OCI-M2 (cell line): Measurements from ENCODE around the gene HAGHL.
"Not testable (repeated sequence)": the region's sequence is repeated elsewhere in the genome, so short reads cannot be mapped to it uniquely, and the experiment has no call there.

Experiments used
- DNase-seq: peaks from one replicate; lab custom pipeline; 2025; ENCODE audit not compliant: unreplicated experiment; lab: John Stamatoyannopoulos, UW

Gene HAGHL

DNA sequence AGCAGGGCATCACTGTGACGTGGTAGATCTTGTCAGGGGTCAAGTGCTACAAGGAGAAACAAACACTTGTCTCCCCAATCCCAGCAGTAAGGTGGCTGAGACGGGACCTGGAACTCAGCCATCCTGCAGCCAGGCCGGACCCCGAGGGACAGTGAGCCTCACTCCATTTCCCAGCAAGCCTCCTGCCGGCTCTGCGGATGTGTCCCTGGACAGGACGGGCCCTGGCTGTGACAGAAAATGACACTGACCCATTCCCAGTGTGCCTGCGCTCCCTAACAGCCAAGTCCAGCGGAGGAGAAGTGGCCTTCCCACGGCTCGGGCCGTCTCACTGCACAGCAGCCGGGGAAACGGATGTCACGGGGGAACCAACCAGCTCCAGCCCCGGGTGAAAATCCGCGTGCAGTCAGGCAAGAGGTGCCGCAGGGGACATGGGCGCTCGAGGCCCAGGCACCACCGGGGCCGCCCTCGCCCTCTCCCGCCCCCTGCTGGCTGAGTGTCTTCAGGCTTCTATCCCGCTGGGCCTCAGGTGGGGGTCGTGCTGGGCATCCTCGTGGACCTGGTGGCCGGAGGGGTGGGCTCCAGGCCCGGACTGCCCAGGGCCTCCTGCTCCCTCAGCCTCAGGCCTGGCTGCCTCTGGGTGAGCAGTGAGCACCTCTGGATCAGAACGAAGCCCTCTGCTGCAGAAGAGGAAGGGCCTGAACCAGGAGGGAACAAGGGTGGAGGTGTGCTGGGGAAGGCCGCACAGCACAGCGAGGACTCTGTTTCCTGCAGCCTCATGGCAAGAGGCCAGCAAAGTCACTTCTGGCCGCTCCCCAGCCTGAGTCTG lies 6.7 kb downstream of the HAGHL start:
- no peak for DNase-seq

DNA sequence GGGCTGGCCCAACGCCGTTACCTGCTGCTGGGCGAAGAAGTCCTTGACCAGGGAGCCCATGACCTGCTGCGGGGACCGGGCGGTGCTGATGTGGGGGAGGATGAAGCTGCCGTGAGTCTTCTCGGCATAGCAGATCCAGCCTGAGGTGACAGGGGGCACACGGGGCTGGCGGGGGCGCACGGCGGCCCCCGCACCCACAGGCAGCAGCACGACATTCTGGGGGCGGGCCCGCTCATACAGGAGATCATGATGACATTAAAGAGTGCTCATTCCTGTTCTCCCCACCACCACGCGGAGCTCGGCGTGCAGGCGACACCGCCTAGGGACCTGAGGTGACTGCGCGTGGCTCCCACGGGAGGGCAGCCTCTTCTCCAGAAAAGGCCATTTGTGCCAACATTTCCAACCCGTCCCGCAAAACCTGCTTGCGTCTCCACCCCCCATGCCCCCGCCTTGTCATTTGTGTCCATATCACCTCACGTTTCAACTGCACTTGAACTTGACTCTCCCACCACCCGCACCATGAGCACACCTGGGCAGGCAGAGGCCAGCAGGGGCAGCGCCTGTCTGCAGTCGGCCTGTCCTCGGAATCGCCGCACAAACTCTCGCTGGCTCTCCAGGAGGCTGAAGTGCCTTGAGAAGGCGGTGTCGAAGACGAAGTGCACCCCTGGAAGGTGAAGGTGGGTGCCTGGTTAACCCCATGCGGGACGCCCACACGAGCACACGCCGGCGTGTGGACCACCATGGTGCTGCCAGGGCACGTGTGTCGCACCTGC lies 7.5 kb downstream of the HAGHL start:
- DNase-seq = no peak

DNA sequence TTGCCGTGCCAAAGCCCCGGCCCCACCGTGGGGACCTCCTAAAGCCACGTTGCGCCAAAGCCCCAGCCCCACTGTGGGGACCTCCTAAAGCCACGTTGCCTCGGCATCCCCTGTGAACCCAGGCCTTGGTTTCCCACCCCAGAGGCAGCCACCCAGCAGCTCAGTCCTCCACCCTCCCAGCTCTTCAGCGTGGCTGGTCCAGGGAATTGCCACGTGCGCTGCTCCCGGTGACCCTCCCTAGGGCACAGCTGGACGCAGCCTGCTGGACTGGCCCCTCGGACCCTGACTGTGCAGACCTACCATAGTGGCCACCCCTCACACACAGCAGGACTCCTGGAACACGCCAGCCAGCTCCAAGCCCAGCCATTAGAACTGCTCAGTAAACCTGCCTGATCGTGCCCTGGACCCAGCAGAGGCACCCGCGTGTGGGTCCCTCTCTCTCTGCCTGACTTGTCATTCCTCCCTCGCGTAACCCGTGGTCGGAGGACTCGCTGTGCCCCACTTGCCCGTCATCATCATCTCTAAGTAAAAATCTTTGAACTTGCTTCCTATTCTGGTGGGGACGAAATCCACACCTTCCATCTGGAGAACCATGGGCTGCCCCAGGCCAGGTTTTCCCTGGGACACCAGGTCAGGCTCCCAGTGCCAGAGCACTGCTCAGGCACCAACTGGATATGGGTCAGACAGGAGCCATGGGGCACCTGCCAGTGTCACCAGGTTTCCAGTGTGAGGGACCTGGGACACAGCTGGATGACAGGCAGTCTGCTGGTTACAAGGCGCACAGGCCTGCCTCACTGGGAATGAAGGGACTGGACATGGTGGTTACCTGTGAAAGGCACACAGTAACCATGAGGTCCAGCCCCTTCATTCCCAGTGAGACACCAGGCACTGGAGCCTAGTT lies 8.3 kb downstream of the HAGHL start:
- DNase-seq = no peak

DNA sequence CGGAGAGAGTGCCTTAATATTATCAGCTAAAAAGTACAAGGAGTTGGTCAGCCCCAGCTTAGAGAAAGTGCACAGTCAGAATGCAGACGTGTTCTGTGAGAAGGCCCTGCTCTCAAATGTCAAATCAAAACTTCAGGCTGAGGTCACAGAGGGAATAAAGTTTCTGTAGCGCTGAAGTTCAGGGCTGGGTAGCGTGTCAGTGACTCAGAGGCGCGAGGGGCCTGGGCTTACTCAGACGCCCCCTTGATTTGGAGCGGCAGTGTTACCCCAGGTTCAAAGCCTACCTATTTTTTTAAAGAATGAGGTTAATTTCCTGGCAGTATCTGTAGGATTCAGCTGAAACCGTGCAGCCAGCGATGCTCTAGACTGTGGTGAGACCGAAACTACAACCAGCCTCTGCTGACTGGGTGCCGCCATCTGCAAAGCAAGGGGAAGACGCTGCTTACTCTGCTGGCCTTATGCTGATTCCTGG lies 9.1 kb downstream of the HAGHL start:
- DNase-seq = no peak

DNA sequence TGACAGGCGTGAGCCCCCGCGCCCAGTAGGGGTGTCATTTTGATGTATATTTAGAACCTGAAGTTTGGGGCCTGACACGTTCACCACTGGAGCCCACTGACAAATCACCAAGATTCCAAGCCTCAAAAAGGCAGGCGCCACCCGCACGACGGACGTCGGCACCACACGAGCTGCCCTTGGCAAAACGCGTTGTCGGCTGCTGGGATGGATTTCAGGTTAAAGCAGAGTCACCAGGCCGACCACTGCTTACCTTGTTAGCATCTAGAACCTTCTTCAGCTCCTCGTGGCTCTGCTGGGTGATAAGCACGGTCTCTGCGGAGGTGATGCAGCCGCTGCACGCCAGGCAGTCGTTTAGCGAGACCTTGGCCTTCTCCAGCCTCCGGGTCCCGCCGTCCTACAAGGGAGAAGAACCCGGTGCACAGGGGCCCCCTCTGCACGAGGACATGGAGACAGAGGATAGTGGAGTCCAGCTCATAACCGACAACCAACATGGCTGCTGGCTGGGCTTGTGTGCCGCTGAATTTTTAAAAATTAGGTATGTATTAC lies 10.1 kb downstream of the HAGHL start:
- DNase-seq = no peak

DNA sequence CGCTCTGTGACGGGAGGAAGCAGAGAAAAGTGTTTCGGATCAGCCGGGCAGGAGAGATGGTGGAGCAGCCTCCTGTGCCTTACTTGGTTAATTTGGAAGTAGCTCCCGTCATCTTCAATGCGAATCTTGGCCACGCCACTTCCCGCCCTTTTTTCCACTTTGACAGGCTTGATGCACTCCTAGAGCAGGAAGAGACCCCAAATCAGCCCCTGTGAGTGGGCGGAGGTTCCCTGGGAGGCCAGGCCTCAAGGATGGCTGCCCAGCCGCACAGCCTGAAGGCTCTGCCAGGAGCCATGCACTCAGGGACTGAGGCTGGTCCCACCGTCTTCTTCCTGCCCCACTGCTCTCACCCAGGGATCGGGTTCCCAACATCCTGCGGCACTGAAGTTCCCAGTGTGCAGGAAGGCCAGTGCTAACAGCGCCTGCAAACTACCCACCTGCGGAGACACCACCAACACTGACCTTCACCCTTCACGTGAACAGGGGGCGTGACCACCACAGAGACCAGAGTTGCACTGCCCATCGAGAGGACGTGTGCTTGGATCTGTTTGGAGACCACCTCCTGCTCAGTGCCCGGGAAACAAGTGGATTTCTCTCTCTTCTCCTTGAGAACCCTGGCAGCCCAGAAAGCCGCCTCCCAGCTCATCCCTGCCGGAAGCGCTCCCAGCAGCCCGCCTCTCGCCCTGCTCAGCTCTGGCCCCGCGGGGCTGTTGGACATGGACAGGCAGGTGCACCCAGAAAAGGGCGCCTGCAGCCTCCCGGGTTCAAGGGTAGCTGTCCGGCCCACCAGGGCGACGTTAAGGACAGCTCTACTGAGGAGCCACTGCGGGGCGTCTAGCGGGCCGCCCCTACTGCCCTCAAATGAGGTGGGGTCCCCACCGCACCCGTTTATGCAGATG lies 12.9 kb downstream of the HAGHL start:
- DNase-seq = no peak

DNA sequence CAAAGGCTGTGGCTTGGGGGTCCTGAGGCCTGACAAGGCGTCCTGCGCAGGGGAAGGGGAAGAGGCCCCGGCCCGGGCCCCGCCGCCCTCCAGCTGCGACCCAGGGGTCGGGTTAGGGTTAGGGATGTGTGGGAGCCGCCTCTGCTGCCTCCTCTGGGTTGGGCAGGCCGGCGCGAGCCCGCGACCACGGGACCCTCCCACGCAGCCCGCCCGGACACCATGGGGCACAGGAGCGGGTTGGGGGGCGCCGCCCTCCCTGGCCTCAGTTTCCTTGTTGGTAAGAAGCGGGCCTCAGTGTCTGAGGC lies 13.5 kb downstream of the HAGHL start:
- no peak for DNase-seq

DNA sequence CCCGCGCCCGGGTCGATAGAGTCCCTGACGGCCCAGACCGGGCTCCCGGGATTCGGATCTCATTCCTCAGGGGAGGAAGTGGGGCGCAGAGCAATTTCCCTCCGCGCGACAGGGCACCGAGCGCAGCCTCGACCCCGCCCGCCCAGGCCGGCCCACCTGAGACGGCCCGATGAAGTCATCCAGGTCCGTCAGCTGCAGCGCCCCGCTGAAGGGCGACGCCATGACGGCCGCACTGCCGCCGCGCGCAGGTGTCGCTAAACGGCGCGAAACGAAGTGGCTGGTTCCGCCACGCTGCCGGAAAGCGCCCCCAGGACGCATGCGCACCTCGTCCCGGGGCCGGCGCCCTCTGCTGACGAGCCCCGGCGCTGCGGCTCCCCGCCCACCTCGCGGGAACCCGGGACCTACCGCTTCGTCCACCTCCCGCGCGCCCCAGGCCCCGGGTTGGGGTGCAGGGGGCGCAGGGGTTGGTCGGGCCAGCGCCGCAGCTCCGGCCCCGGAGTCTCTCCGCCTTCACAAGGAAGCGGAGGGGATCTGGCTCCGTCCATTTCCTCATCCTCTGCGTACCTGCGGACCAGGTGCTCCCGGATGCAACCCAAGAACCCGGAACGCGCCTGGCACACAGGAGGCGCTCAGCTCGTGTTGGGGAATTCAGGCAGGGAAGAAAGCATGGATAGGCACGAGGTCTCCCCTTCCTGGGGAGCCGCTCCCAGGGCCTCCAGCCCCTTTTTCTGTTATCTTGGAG lies 14.0 kb downstream of the HAGHL start, which contains the start of gene CIAO3:
Gene CIAO3, minus strand, starts transcription at position 234 of the 742 bp plus-strand sequence. Its CDS starts 12 bp downstream, at position 222.
- peak; percentile 42 for DNase-seq

DNA sequence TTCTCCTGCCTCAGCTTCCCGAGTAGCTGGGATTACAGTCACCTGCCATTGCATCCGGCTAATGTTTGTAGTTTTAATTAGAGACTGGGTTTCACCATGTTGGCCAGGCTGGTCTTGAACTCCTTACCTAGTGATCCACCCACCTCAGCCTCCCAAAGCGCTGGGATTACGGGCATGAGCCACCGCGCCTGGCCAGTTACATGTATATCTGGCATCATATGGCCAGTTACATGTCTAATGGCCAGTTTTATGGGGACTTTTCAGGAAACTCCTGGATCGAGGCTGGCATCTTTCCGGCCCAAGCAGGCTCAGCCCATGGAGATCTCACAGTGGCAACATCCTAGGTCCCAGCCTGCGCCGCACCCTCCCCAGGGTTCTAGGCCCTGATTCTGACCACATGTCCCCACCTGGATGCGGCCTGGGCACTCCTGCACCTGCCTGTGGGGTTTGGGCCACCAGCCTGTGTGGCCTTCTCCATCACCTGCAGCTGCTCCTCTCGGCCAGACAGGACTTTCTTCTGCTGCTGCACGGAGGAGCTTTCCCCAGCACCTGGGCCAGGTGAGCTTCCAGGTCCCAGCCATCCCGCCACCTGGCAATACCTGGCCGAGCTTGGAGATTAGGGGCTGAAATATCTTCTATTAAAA lies 15.2 kb downstream of the HAGHL start:
- DNase-seq = no peak

DNA sequence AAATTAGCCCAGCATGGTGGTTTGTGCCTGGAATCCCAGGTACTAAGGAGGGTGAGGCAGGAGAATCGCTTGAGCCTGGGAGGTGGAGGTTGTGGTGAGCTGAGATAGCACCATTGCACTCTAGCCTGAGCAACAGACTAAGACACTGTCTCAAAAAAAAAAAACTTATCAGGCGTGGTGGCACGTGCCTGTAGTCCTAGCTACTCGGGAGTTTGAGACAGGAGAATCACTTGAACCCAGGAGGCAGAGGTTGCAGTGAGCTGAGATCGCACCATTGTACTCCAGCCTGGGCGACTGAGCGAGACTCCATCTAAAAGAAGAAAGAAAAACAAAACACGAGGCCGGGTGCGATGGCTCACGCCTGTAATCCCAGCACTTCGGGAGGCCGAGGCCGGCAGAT lies 16.0 kb downstream of the HAGHL start:
- DNase-seq = not testable (repeated sequence)

DNA sequence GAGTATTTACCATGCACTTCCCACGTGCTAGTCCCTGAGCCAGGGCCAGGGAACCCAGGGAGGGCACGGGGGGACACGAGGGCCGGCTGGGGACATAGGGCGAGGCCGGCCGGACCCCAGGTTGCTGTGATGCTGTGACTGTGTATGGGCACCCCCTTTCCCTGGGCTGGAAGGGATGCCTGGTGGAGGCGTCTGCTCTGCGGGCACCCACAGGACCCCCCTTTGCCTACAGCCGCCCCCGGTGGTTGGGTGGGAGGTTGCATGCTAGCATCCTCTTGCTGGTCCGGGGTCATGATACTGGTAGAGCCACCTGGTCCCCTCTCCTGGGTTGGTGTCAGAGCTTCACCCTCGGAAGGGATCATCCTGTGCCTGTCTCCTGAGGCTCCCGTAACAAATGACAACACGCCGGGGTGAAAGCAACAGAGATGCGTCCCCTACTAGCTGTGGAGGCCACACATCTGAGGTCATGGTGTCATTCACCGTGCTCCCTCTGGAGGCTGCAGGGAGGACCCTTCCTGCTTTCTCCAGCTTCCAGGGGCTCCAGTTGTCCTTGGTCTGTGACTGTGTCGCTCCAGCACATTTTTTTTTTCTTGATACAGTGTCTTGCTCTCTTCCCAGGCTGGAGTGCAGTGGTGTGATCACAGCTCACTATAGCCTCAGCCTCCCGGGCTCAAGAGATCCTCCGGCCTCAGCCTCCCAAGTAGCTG lies 17.0 kb downstream of the HAGHL start:
- DNase-seq = no peak

DNA sequence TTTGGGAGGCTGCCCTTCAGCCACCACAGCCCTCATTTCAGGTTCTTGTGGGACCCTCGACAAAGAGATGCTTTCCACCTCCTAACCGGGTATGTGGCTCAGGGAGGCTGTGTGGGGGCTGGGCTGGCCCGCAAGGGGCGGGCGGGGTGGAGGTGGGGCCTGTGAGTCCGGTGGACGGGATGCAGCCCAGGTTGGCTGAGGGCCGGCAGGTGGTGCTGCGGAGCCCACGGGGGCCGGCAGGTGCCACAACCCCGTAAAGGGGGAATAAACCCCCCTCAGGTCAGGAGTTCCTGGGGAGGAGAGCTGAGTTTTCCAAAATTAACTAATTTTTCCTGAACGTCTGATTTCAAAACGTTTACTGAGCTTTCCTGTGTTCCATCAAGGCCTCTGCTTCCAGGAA lies 18.8 kb downstream of the HAGHL start:
- no peak for DNase-seq

DNA sequence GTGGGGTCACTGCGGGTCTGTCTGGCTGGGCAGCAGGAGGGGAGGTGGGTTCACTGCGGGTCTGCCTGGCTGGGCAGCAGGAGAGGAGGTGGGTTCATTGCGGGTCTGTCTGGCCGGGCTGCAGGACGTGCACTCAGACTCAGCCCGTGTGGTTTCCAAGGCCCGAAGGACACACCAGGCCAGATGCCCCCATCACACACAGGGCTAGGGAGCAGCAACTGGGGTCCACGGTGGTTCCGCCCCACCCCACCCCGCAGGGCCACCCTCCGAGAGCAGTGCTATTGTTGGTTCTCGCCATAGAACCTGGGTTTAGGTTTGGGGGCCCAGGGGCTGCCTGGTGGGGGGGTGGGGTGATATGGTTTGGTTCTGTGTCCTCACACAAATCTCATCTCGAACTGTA lies 19.7 kb downstream of the HAGHL start:
- no peak for DNase-seq

DNA sequence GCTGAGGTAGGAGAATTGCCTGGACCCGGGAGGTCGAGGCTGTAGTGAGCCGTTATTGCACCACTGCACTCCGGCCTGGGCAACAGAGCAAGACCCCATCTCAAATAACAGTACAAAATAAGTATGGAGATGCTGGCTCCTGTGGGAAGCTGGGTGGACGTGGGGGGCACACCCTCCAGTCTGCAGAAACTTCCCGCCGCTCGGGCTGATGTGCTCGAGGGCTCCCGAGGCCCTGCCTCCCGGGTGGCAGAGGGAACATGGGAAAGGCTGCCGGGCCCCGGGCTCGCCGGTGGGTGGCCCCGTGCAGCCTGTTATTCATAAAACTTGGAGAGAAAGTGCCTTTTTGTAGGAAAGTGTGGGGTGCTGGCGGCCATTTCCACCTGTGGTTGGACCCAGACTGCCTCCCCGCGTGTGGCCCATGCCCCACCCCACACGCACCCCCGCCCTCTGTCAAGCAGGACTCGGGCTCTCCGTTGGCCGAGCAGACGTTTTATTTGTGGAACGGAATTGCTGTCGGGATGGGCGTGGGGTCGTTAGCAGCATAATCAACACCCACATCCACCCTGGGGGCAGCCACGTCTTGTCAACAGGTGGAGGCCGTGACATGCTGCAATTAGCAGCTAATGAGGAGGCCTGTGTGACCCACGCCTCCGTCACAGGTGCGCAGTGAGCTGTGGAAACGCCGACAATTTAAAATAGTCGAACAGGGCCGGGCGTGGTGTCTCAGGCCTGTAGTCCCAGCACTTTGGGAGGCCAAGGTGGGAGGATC lies 21.3 kb downstream of the HAGHL start:
- no peak for DNase-seq

DNA sequence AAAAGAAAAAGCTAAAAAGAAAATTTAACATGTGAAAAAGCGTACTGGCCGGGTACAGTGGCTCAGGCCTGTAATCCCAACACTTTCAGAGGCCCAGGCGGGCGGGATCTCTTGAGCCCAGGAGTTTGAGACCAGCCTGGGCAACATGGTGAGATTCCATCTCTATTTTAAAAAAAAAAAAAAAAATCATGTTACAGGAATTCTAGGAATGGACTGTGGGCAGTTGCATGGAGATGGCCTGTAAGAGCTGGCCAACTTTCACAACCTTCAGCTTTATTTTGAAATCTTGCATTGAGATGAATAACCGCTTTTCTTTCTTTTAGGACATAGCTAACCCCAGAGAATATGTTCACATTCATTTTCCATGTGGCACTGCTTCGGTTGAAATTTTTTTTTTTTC lies 22.1 kb downstream of the HAGHL start:
- no peak for DNase-seq

DNA sequence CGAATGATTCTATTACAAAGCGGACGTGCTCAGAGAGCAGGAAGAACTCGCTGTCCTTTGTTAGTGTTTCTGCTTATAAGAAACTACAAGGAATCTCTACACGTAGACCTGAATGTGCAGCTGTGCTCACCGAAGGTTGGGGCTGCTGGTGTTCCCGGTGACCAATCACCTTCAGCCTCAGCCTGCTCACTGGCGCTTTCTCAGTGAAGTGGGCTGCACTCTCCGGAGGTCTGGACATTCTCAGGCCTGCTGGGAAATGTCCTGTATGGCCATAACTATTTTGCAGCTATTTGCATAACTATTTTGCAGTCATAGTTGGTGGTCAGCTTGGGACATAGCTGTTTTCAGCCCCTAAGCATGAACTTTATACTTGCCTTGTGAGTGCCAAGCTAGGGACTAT lies 23.6 kb downstream of the HAGHL start:
- no peak for DNase-seq
